ENCODE data around the gene TNN. TPM values are rescaled to one million over a fixed set of nuclear protein-coding genes. Genes with fewer than 3 reads are reported as not detected.

TNN gene
- total and polyA plus RNA-seq, 11 donors: 0.03 to 0.59 (median 0.12) TPM; not detected in 3

GRCh38 chr1:175134500-175134899 is 66.9 kb downstream of the TNN start:
- TF ChIP-seq POLR2A (IDR thresholded peaks at IDR 0.05) (no peak), CTCF (IDR thresholded peaks at IDR 0.05) (no peak)
- H3K27ac ChIP-seq: no peak overlapping the region
- WGBS, 4 donors: 73 to 97% (median 87%) methylated on average over 1 of the region's 1 CpG
- no peaks in the 10 kb centered on the region for H3K36me3 ChIP-seq
- ATAC-seq (no peak), DNase-seq (no peak)
- H3K27me3 ChIP-seq: no peaks in the 10 kb centered on the region
- H3K4me3 ChIP-seq: no peak overlapping the region
- no peaks in the 10 kb centered on the region for H3K9me3 ChIP-seq
- intact Hi-C loops (cut with DNase I): no loop called here
- peaks cover 0 to 34% (median 15%) of the 10 kb centered on the region in 12 donors for H3K4me1 ChIP-seq

DNA sequence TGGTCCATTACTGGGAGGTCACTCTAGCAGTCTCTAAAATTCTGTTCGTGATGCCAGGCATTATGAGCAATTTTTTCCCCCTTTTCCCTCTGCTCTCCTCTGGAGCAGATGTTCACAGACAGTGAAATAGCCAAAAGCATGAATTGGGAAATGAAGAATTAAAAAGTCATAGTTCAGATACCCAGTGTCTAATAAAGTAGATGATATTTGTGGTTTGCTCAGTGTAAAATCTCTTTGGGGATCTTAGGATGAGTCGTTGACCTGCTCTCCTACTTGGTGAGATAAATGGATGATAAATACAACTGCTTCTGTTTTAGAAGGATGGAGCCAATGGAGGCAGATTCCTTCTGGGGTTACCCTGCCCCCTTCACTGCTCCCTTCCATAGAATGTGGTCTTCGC is 68.6 kb downstream of the TNN start:
- DNase-seq (no peak), ATAC-seq (no peak)
- no peaks in the 10 kb centered on the region for H3K36me3 ChIP-seq
- H3K27ac ChIP-seq: no peak overlapping the region
- TF ChIP-seq CTCF (IDR thresholded peaks at IDR 0.05) (no peak), POLR2A (IDR thresholded peaks at IDR 0.05) (no peak)
- no peak overlapping the region for H3K4me3 ChIP-seq
- H3K4me1 ChIP-seq: peaks cover 0 to 18% (median 5%) of the 10 kb centered on the region in 12 donors
- WGBS, 4 donors: 85 to 91% (median 87%) methylated on average over 3 of the region's 3 CpGs
- intact Hi-C loops (cut with DNase I): no loop called here
- no peaks in the 10 kb centered on the region for H3K9me3 ChIP-seq
- H3K27me3 ChIP-seq: no peaks in the 10 kb centered on the region

- H3K4me1 ChIP-seq: peaks cover 0 to 10% (median 4%) of the 10 kb centered on the region in 12 donors
- H3K36me3 ChIP-seq: no peaks in the 10 kb centered on the region
- no peaks in the 10 kb centered on the region for H3K27me3 ChIP-seq
- intact Hi-C loops (cut with DNase I): no loop called here
- no peak overlapping the region for H3K4me3 ChIP-seq
- TF ChIP-seq CTCF (IDR thresholded peaks at IDR 0.05) (no peak), POLR2A (IDR thresholded peaks at IDR 0.05) (no peak)
- 95 to 100% (median 97%) methylated on average over 1 of the region's 1 CpG for WGBS, 4 donors
- no peak for ATAC-seq
- no peak for DNase-seq
- no peak overlapping the region for H3K27ac ChIP-seq
- H3K9me3 ChIP-seq: no peaks in the 10 kb centered on the region
Observed at GRCh38 chr1:175137369-175137768, 69.7 kb downstream of the TNN start.

GRCh38 chr1:175138579-175138978 is 70.9 kb downstream of the TNN start:
- peaks cover 0 to 2% (median 0%) of the 10 kb centered on the region in 12 donors for H3K4me1 ChIP-seq
- no peak for ATAC-seq
- no peaks in the 10 kb centered on the region for H3K27me3 ChIP-seq
- no peaks in the 10 kb centered on the region for H3K9me3 ChIP-seq
- no peak overlapping the region for H3K4me3 ChIP-seq
- DNase-seq: no peak
- H3K27ac ChIP-seq: no peak overlapping the region
- intact Hi-C loops (cut with DNase I): no loop called here
- 60 to 87% (median 85%) methylated on average over 2 of the region's 2 CpGs for whole genome bisulfite sequencing, 4 donors
- no peak for TF ChIP-seq CTCF (IDR thresholded peaks at IDR 0.05)
- TF ChIP-seq POLR2A (IDR thresholded peaks at IDR 0.05): no peak
- H3K36me3 ChIP-seq: no peaks in the 10 kb centered on the region

All from heart left ventricle (tissue), 16 donors.